ENCODE measurements around the gene TRIM72. TPM values are rescaled to one million over a fixed set of nuclear protein-coding genes. Genes with fewer than 3 reads are reported as not detected.

The TRIM72 gene
- polyA plus RNA-seq, 1 experiment, result not detected

- H3K36me3 ChIP-seq (ENCODE audit: control insufficient read depth, insufficient read depth, low read length), result peaks cover 29% of the 10 kb centered on the region
- CTCF ChIA-PET, result interaction anchor here (1.2 to 2.1 kb wide), 3 partner anchors 41 to 268 kb away, joined by 4 to 9 read pairs (median 4); partner anchors contain the start of gene ZNF843
- POLR2A ChIA-PET, result interaction anchor here (0.6 kb wide), 1 partner anchor 27 kb away, joined by 7 read pairs; no protein-coding TSS in a partner anchor
- no peak overlapping the region for H3K4me3 ChIP-seq (ENCODE audit: low read depth, low read length)
- no peaks in the 10 kb centered on the region for H3K27me3 ChIP-seq (ENCODE audit: control insufficient read depth, insufficient read depth, low read length)
- DNase-seq (ENCODE audit: low read depth), result no peak
- TF ChIP-seq, protein P1, sequence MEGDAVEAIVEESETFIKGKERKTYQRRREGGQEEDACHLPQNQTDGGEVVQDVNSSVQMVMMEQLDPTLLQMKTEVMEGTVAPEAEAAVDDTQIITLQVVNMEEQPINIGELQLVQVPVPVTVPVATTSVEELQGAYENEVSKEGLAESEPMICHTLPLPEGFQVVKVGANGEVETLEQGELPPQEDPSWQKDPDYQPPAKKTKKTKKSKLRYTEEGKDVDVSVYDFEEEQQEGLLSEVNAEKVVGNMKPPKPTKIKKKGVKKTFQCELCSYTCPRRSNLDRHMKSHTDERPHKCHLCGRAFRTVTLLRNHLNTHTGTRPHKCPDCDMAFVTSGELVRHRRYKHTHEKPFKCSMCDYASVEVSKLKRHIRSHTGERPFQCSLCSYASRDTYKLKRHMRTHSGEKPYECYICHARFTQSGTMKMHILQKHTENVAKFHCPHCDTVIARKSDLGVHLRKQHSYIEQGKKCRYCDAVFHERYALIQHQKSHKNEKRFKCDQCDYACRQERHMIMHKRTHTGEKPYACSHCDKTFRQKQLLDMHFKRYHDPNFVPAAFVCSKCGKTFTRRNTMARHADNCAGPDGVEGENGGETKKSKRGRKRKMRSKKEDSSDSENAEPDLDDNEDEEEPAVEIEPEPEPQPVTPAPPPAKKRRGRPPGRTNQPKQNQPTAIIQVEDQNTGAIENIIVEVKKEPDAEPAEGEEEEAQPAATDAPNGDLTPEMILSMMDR (IDR thresholded peaks at IDR 0.05; ENCODE audit: insufficient read depth, low read depth, low read length), result no peak
Observed at GRCh38 chr16:31183432-31184428, 30.2 kb upstream of the TRIM72 start.

DNA sequence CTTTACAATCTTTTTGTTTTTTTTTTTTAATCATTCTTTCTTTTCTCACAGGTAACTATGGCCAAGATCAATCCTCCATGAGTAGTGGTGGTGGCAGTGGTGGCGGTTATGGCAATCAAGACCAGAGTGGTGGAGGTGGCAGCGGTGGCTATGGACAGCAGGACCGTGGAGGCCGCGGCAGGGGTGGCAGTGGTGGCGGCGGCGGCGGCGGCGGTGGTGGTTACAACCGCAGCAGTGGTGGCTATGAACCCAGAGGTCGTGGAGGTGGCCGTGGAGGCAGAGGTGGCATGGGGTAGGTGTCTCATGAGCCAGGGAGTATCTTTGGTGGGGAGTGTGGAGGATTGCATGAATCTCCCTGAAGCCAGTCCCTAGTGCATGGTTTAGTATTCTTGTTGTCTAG lies 29.0 kb upstream of the TRIM72 start:
- ChIA-PET CTCF (interaction anchor here (1.9 kb wide), 1 partner anchor 258 kb away, joined by 4 read pairs; the partner anchor contains the start of gene ZNF843), POLR2A (interaction anchor here (0.6 kb wide), 1 partner anchor 28 kb away, joined by 7 read pairs; no protein-coding TSS in a partner anchor)
- no peaks in the 10 kb centered on the region for H3K27me3 ChIP-seq (ENCODE audit: control insufficient read depth, insufficient read depth, low read length)
- no peak overlapping the region for H3K4me3 ChIP-seq (ENCODE audit: low read depth, low read length)
- peaks cover 37% of the 10 kb centered on the region for H3K36me3 ChIP-seq (ENCODE audit: control insufficient read depth, insufficient read depth, low read length)
- TF ChIP-seq, protein P1 (IDR thresholded peaks at IDR 0.05; ENCODE audit: insufficient read depth, low read depth, low read length), result no peak
- DNase-seq (ENCODE audit: low read depth), result no peak

DNA sequence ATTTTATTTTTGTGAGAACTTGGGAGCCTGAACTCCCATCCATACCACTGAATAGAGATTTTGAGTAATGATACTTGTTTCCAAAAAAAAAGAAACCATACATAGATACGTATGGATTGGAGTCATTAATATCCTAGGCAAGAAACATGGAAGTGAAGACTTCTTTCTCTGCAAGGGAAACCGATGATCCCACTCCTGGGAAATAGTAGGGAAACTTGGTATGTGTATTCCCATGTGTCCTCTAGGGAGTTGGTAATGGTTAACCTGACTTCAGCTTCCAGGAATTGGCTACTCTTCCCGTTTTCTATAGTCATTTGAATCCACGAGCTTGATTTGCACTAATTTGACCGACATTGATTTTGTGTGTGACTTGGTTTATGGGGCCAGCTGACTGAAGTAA lies 28.6 kb upstream of the TRIM72 start:
- H3K36me3 ChIP-seq (ENCODE audit: control insufficient read depth, insufficient read depth, low read length), result peaks cover 42% of the 10 kb centered on the region
- H3K4me3 ChIP-seq (ENCODE audit: low read depth, low read length), result no peak overlapping the region
- H3K27me3 ChIP-seq (ENCODE audit: control insufficient read depth, insufficient read depth, low read length), result no peaks in the 10 kb centered on the region
- CTCF ChIA-PET, result interaction anchor here (1.9 kb wide), 1 partner anchor 257 kb away, joined by 4 read pairs; the partner anchor contains the start of gene ZNF843
- POLR2A ChIA-PET, result no interaction called here
- DNase-seq (ENCODE audit: low read depth), result no peak
- TF ChIP-seq, protein P1 (IDR thresholded peaks at IDR 0.05; ENCODE audit: insufficient read depth, low read depth, low read length), result no peak

DNA sequence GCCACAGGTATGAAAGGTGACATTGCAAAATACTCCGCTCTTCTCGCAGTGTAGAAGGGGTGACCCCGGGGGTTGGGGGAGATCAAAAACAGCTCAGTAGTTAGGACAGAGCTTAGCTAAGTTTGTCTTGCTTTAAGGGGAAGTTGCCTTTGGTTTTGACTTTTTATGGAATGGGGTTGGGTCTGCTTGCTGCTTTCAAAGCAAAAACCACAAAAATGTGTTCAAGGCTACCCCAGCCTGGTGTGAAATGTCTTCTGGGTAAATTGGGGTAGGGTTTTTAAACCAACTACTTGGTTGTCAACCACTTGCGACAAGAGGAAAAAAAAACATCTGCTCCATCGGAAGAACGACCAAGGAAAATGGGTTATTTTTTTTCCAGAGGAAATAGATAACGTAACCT lies 27.7 kb upstream of the TRIM72 start:
- ChIA-PET CTCF (interaction anchor here (0.5 kb wide), 1 partner anchor 69 kb away, joined by 3 read pairs; the partner anchor contains the start of gene KAT8), POLR2A (no interaction called here)
- TF ChIP-seq, protein P1 (IDR thresholded peaks at IDR 0.05; ENCODE audit: insufficient read depth, low read depth, low read length), result no peak
- DNase-seq (ENCODE audit: low read depth), result no peak
- Histone ChIP-seq H3K4me3 (ENCODE audit: low read depth, low read length) (no peak overlapping the region), H3K27me3 (ENCODE audit: control insufficient read depth, insufficient read depth, low read length) (no peaks in the 10 kb centered on the region), H3K36me3 (ENCODE audit: control insufficient read depth, insufficient read depth, low read length) (peaks cover 46% of the 10 kb centered on the region)

Measured in BJ (cell line).